GM12878 (cell line): ENCODE measurements around the gene BUB1. TPM values are rescaled to one million over a fixed set of nuclear protein-coding genes. Genes with fewer than 3 reads are reported as not detected.

ENCODE experiments used
- ATAC-seq: fragments of 200-7000 bp; cut with Tn5 transposase; 3 replicates; pipeline ENCODE4 v1.9.1; 2020; ENCODE audit warnings: mild to moderate bottlenecking, moderate library complexity
- BruUV-seq: library from RNA; stranded (reverse); fragments of 400-500 nt; replicated peaks from 2 replicates; lab custom pipeline; 2021; lab: Mats Ljungman, UMichigan
- CTCF ChIA-PET: fragments of 300-600 bp; sonication (Branson Sonifier 250); formaldehyde crosslinking; extraction: SDS; loops from one replicate; lab custom pipeline; 2021; ENCODE audit warnings: inconsistent platforms; lab: Yijun Ruan, JAX
- POLR2A ChIA-PET: fragments of 350-600 bp; formaldehyde crosslinking; extraction: SDS; loops from one replicate; lab custom pipeline; 2021; ENCODE audit warnings: inconsistent platforms; lab: Charles Lee
- RAD21 ChIA-PET: fragments of 300-600 bp; sonication (Branson Sonifier 250); formaldehyde crosslinking; loops from one replicate; lab custom pipeline; 2023; ENCODE audit warnings: antibody characterized with exemption; ENCODE audit not compliant: unreplicated experiment; lab: Charles Lee
- SMC1A ChIA-PET: fragments of 300-600 bp; sonication (Branson Sonifier 250); formaldehyde crosslinking; loops from one replicate; lab custom pipeline; 2023; ENCODE audit not compliant: unreplicated experiment, uncharacterized antibody; lab: Charles Lee
- DNase-seq: peaks from one replicate; pipeline ENCODE4 v3.0.0-alpha.2; 2011; ENCODE audit warnings: low read depth, low spot score
- FAIRE-seq: peaks from 3 replicates; lab custom pipeline; 2011; peaks lifted over from hg19 to GRCh38; lab: Jason Lieb, UNC
- H2AFZ ChIP-seq: 2 replicates; pipeline ENCODE4 v1.6.0; 2011; ENCODE audit warnings: low read depth, low read length, control low read depth; ENCODE audit not compliant: control insufficient read depth
- H3K27ac ChIP-seq: 2 replicates; pipeline ENCODE4 v1.5.1; 2011; ENCODE audit warnings: control low read depth; ENCODE audit not compliant: control insufficient read depth, insufficient read depth
- H3K27me3 ChIP-seq, 2 experiments: replicated peaks in 1 of 2; 2 replicates each; pipeline versions ENCODE4 v1.6.0 to v1.6.1; 2011; ENCODE audit warnings: low read length in 1 of 2; ENCODE audit not compliant: control insufficient read depth in 2 of 2, insufficient read depth in 2 of 2
- H3K36me3 ChIP-seq, 2 experiments: 2 replicates each; pipeline ENCODE4 v1.5.1; 2011; ENCODE audit warnings: low read length in 1 of 2; ENCODE audit not compliant: control insufficient read depth in 2 of 2, insufficient read depth in 2 of 2
- H3K4me1 ChIP-seq: 2 replicates; pipeline ENCODE4 v1.6.1; 2011; ENCODE audit warnings: mild to moderate bottlenecking, low read length, moderate library complexity, mixed read lengths; ENCODE audit not compliant: control insufficient read depth, insufficient read depth
- H3K4me2 ChIP-seq: 2 replicates; pipeline ENCODE4 v1.6.0; 2011; ENCODE audit warnings: control low read depth; ENCODE audit not compliant: control insufficient read depth, insufficient read depth
- H3K4me3 ChIP-seq: fragments of 200-600 bp; sonication (generic); 2 replicates; pipeline ENCODE4 v1.5.1; 2016
- H3K79me2 ChIP-seq: 2 replicates; pipeline ENCODE4 v1.6.0; 2011; ENCODE audit warnings: low read length; ENCODE audit not compliant: control insufficient read depth, insufficient read depth
- H3K9ac ChIP-seq: 2 replicates; pipeline ENCODE4 v1.8.0; 2011; ENCODE audit warnings: low read length, control low read depth, mixed read lengths; ENCODE audit not compliant: control insufficient read depth, insufficient read depth
- H3K9me3 ChIP-seq: replicated peaks from 3 replicates; pipeline ENCODE4 v1.5.1; 2011; ENCODE audit warnings: mild to moderate bottlenecking, low read length; ENCODE audit not compliant: control insufficient read depth, insufficient read depth
- H4K20me1 ChIP-seq: 2 replicates; pipeline ENCODE4 v1.6.0; 2011; ENCODE audit not compliant: control insufficient read depth, insufficient read depth
- ATF2 ChIP-seq: IDR thresholded peaks from 2 replicates; pipeline ENCODE4 v1.6.1; 2012; ENCODE audit warnings: low read length, inconsistent platforms
- BRCA1 ChIP-seq: IDR thresholded peaks from 2 replicates; pipeline ENCODE4 v1.6.1; 2011; ENCODE audit warnings: low read depth, low read length, improper control_type of control experiment
- CEBPB ChIP-seq, 2 experiments: fragments of 150-350 bp in 1 of 2; IDR thresholded peaks; 2 replicates each; pipeline ENCODE4 v1.6.1; 2012 to 2014; ENCODE audit warnings: low read depth in 2 of 2, low read length in 2 of 2, borderline replicate concordance in 1 of 2, inconsistent platforms in 1 of 2
- ESRRA ChIP-seq: IDR thresholded peaks from 2 replicates; pipeline ENCODE4 v1.6.1; 2012; ENCODE audit warnings: mild to moderate bottlenecking, low read length, improper control_type of control experiment
- ETV6 ChIP-seq, 2 experiments: fragments of 450-650 bp in 1 of 2; IDR thresholded peaks in 1 of 2; conservative IDR thresholded peaks in 1 of 2; 2 replicates each; pipeline ENCODE4 v1.6.1; 2014; ENCODE audit warnings: antibody characterized with exemption in 1 of 2, borderline replicate concordance in 1 of 2, low read depth in 1 of 2, mild to moderate bottlenecking in 1 of 2, moderate library complexity in 1 of 2
- FOXK2 ChIP-seq: fragments of 450-650 bp; IDR thresholded peaks from 2 replicates; pipeline ENCODE4 v1.6.1; 2017; ENCODE audit warnings: mild to moderate bottlenecking, moderate library complexity
- GATAD2B ChIP-seq: fragments of 450-650 bp; conservative IDR thresholded peaks from 2 replicates; pipeline ENCODE4 v1.6.1; 2017; ENCODE audit warnings: low read depth, mild to moderate bottlenecking, moderate library complexity
- NBN ChIP-seq: fragments of 450-650 bp; IDR thresholded peaks from 2 replicates; pipeline ENCODE4 v1.6.1; 2016
- NRF1 ChIP-seq: conservative IDR thresholded peaks from 2 replicates; pipeline ENCODE4 v1.6.1; 2011; ENCODE audit warnings: mild to moderate bottlenecking, low read depth, low read length, improper control_type of control experiment
- RELA ChIP-seq: fragments of 450-650 bp; IDR thresholded peaks from 2 replicates; pipeline ENCODE4 v1.8.0; 2014; ENCODE audit warnings: borderline replicate concordance; ENCODE audit not compliant: partially characterized antibody
- REST ChIP-seq: IDR thresholded peaks from 2 replicates; pipeline ENCODE4 v1.6.1; 2012; ENCODE audit warnings: mild to moderate bottlenecking, low read depth, low read length
- SMAD5 ChIP-seq: IDR thresholded peaks from 2 replicates; pipeline ENCODE4 v1.6.1; 2016; ENCODE audit warnings: antibody characterized with exemption, low read depth
- SMARCA5 ChIP-seq: fragments of 450-650 bp; IDR thresholded peaks from 2 replicates; pipeline ENCODE4 v1.6.1; 2017; ENCODE audit warnings: mild to moderate bottlenecking
- STAT3 ChIP-seq: IDR thresholded peaks from 2 replicates; pipeline ENCODE4 v1.6.1; 2011; ENCODE audit warnings: low read depth, low read length, improper control_type of control experiment
- TCF7 ChIP-seq: IDR thresholded peaks from 2 replicates; pipeline ENCODE4 v1.6.1; 2014; ENCODE audit warnings: antibody characterized with exemption, borderline replicate concordance
- ZBTB40 ChIP-seq: fragments of 450-650 bp; IDR thresholded peaks from 2 replicates; pipeline ENCODE4 v1.6.1; 2016; ENCODE audit warnings: mild to moderate bottlenecking, moderate library complexity, borderline replicate concordance
- ZNF217 ChIP-seq: fragments of 450-650 bp; IDR thresholded peaks from 2 replicates; pipeline ENCODE4 v1.6.1; 2017; ENCODE audit warnings: antibody characterized with exemption, mild to moderate bottlenecking
- ZNF384 ChIP-seq: IDR thresholded peaks from 2 replicates; pipeline ENCODE4 v1.6.1; 2012; ENCODE audit warnings: low read depth, mild to moderate bottlenecking, low read length, improper control_type of control experiment, borderline replicate concordance
- in situ Hi-C: fragments of 300-500 bp; cut with MboI; formaldehyde crosslinking; loops from 9 replicates; pipeline ENCODE4 v1.14.3; 2018; ENCODE audit warnings: mixed read lengths
- intact Hi-C: fragments of 100-400 bp; cut with micrococcal nuclease; formaldehyde crosslinking; loops from one replicate; pipeline ENCODE4 v1.14.2; 2022; ENCODE audit not compliant: unreplicated experiment
- polyA plus RNA-seq, 11 experiments: library from polyadenylated mRNA; depleted of rRNA in 4 of 11; unstranded in 6 of 11; stranded (reverse) in 5 of 11; fragments of >200 nt; fragmentation: Nextera tagmentation in 4 of 11; fragmentation: Illumina TruSeq in 1 of 11; extraction: Ambion mirVana in 4 of 11; extraction: Trizol in 1 of 11; gene quantifications; 1 replicate in 1 of 11; 2 replicates in 10 of 11; pipeline versions ENCODE4 v1.2.1 to v1.2.3, GENCODE V29; 2011 to 2016; ENCODE audit warnings: inconsistent platforms in 2 of 11, missing spikeins in 2 of 11, low read depth in 1 of 11
- total RNA-seq, 4 experiments: library from RNA; depleted of rRNA in 3 of 4; stranded (reverse); fragments of >200 nt in 3 of 4; fragmentation: Illumina TruSeq in 1 of 4; extraction: Trizol in 1 of 4; gene quantifications; 2 replicates each; pipeline versions ENCODE4 v1.2.1 to v1.2.3, GENCODE V29; 2013 to 2021

BUB1 gene
- total and polyA plus RNA-seq, 10 of the 15 experiments (the other 5 are each of a cell fraction or from before 2014, with no cell fraction given): 52.4 to 142 (median 88.9) TPM

GRCh38 chr2:110642360-110642759 is 35.5 kb downstream of the BUB1 start:
- POLR2A ChIA-PET: no interaction called here
- ATAC-seq (no peak), FAIRE-seq (no peak), DNase-seq (no peak)
- Histone ChIP-seq H3K4me3 (no peak overlapping the region), H3K9ac (no peak overlapping the region), H3K9me3 (no peaks in the 10 kb centered on the region), H3K4me2 (no peak overlapping the region), H4K20me1 (no peaks in the 10 kb centered on the region), H3K4me1 (no peaks in the 10 kb centered on the region), H3K36me3 (peaks cover 7 to 34% of the 10 kb centered on the region in 2 experiments), H3K79me2 (no peaks in the 10 kb centered on the region), H3K27ac (no peak overlapping the region), H2AFZ (no peak overlapping the region), H3K27me3 (no peaks in the 10 kb centered on the region)
- intact Hi-C loops (no loop called here), in situ Hi-C loops (no loop called here)
- RAD21 ChIA-PET: no interaction called here
- CTCF ChIA-PET: interaction anchor here (1.0 to 1.7 kb wide), 4 partner anchors 8 to 34 kb away, joined by 3 to 4 read pairs (median 3); no protein-coding TSS in a partner anchor
- no peak for TF ChIP-seq ZNF384
- no peak for TF ChIP-seq REST
- no peak for TF ChIP-seq NRF1
- no peak for TF ChIP-seq SMAD5
- TF ChIP-seq CEBPB (IDR thresholded peaks at IDR 0.05; ENCODE audit: borderline replicate concordance in 1 of 2, low read depth in 2 of 2, low read length in 2 of 2): no peak
- no peak for TF ChIP-seq ZBTB40
- no peak for TF ChIP-seq STAT3
- TF ChIP-seq FOXK2: no peak
- no peak for TF ChIP-seq TCF7
- TF ChIP-seq ESRRA: no peak
- no peak for TF ChIP-seq SMARCA5
- TF ChIP-seq RELA: no peak
- TF ChIP-seq NBN: no peak
- no peak for TF ChIP-seq GATAD2B
- no peak for TF ChIP-seq ZNF217
- TF ChIP-seq ATF2: no peak
- no peak for TF ChIP-seq ETV6 (conservative IDR thresholded peaks at IDR 0.05 in 1 of 2, IDR thresholded peaks at IDR 0.05 in 1 of 2; ENCODE audit: borderline replicate concordance in 1 of 2, low read depth in 1 of 2)
- TF ChIP-seq BRCA1: no peak
- BruUV-seq: no TSS peak
- SMC1A ChIA-PET: interaction anchor here (0.8 to 1.8 kb wide), 4 partner anchors 9 to 117 kb away, joined by 3 to 7 read pairs (median 3); no protein-coding TSS in a partner anchor
